ENCODE data around the gene CD274. TPM values are rescaled to one million over a fixed set of nuclear protein-coding genes. Genes with fewer than 3 reads are reported as not detected.

CD274 gene
- total RNA-seq, 2 donors from 2014 or later: 1.00 TPM; not detected in 1

DNA sequence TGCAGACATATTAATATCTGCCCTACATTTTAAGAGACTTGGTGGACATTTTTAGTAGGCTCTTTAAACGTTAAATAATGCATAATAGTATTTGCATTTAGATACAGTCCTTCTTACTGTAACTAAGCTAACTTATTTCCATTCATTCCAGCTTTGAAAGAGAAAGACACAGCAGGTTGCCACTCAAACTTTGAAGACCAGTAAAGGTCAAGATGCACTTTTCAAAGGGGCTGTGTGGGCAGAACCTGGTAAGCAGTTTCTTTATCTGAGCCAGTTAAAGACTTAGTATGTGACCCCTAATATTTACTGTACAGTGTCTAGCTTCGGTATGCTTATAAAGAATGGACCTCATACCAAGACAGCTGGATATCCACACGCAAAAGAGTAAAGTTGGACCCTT, 33.4 kb upstream of the CD274 start:
- no peak for DNase-seq
- H3K9me3 ChIP-seq (ENCODE audit: control insufficient read depth, low read length): no peaks in the 10 kb centered on the region
- 76 to 86% methylated on average over 2 of the region's 3 CpGs for WGBS, 2 experiments (ENCODE audit: insufficient coverage in 1 of 2, insufficient read length in 1 of 2)
- H3K9me3 Mint-ChIP-seq: peaks cover 3% of the 10 kb centered on the region
- H3K27ac ChIP-seq (ENCODE audit: low read depth, low read length): no peak overlapping the region
- no peaks in the 10 kb centered on the region for H3K27me3 ChIP-seq (ENCODE audit: control insufficient read depth, insufficient read depth, low read length, poor library complexity, severe bottlenecking)
- no peak for TF ChIP-seq CTCF (conservative IDR thresholded peaks at IDR 0.05)
- no peaks in the 10 kb centered on the region for H3K4me1 Mint-ChIP-seq
- H3K9ac ChIP-seq (ENCODE audit: extremely low read depth, low read length, poor library complexity, severe bottlenecking): no peak overlapping the region
- no peaks in the 10 kb centered on the region for H3K27me3 Mint-ChIP-seq (ENCODE audit: insufficient read depth)
- no peak overlapping the region for H3K4me3 Mint-ChIP-seq
- H3K4me3 ChIP-seq (ENCODE audit: low read length): no peak overlapping the region
- peaks cover 12% of the 10 kb centered on the region for H3K36me3 Mint-ChIP-seq (ENCODE audit: low read depth)
- H3K36me3 ChIP-seq (ENCODE audit: control insufficient read depth, insufficient read depth, low read length): no peaks in the 10 kb centered on the region
- H3K27ac Mint-ChIP-seq: no peak overlapping the region
- no peaks in the 10 kb centered on the region for H3K4me1 ChIP-seq (ENCODE audit: control insufficient read depth, insufficient read depth, low read length)

- Mint-ChIP-seq H3K36me3 (ENCODE audit: low read depth) (peaks cover 12% of the 10 kb centered on the region), H3K4me3 (no peak overlapping the region), H3K4me1 (no peaks in the 10 kb centered on the region), H3K27ac (no peak overlapping the region), H3K27me3 (ENCODE audit: insufficient read depth) (no peaks in the 10 kb centered on the region), H3K9me3 (no peaks in the 10 kb centered on the region)
- TF ChIP-seq CTCF (conservative IDR thresholded peaks at IDR 0.05): no peak
- Histone ChIP-seq H3K9me3 (ENCODE audit: control insufficient read depth, low read length) (no peaks in the 10 kb centered on the region), H3K9ac (ENCODE audit: extremely low read depth, low read length, poor library complexity, severe bottlenecking) (no peak overlapping the region), H3K27ac (ENCODE audit: low read depth, low read length) (no peak overlapping the region), H3K4me1 (ENCODE audit: control insufficient read depth, insufficient read depth, low read length) (no peaks in the 10 kb centered on the region), H3K4me3 (ENCODE audit: low read length) (no peak overlapping the region), H3K27me3 (ENCODE audit: control insufficient read depth, insufficient read depth, low read length, poor library complexity, severe bottlenecking) (no peaks in the 10 kb centered on the region), H3K36me3 (ENCODE audit: control insufficient read depth, insufficient read depth, low read length) (no peaks in the 10 kb centered on the region)
- DNase-seq: no peak
- 93 to 98% methylated on average over 18 to 20 of the region's 20 CpGs for WGBS, 2 experiments (ENCODE audit: insufficient coverage in 1 of 2, insufficient read length in 1 of 2)
These were observed 31.9 kb upstream of the CD274 start for GRCh38 chr9:5418481-5418880.

DNA sequence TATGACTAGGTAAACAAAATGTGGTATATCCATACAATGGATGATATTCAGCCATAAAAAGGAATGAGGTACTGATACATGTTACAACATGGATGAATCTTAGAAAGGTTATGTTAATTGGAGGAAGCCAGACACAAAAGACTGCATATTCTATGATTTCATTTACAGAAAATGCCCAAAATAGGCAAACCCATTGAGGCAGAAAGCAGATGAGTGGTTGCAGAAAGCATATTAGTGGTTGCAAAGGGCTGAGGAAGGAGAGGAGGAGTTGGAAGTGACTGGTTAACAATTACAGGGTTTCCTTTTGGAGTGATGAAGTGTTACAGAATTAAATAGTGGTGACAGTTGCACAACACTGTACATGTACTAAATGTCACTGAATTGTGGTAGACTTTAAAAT, 30.4 kb upstream of the CD274 start:
- Histone ChIP-seq H3K9ac (ENCODE audit: extremely low read depth, low read length, poor library complexity, severe bottlenecking) (no peak overlapping the region), H3K4me1 (ENCODE audit: control insufficient read depth, insufficient read depth, low read length) (no peaks in the 10 kb centered on the region), H3K4me3 (ENCODE audit: low read length) (no peak overlapping the region), H3K27ac (ENCODE audit: low read depth, low read length) (no peak overlapping the region), H3K36me3 (ENCODE audit: control insufficient read depth, insufficient read depth, low read length) (no peaks in the 10 kb centered on the region), H3K27me3 (ENCODE audit: control insufficient read depth, insufficient read depth, low read length, poor library complexity, severe bottlenecking) (no peaks in the 10 kb centered on the region), H3K9me3 (ENCODE audit: control insufficient read depth, low read length) (no peaks in the 10 kb centered on the region)
- Mint-ChIP-seq H3K9me3 (no peaks in the 10 kb centered on the region), H3K27ac (no peak overlapping the region), H3K36me3 (ENCODE audit: low read depth) (peaks cover 12% of the 10 kb centered on the region), H3K4me1 (no peaks in the 10 kb centered on the region), H3K4me3 (no peak overlapping the region), H3K27me3 (ENCODE audit: insufficient read depth) (no peaks in the 10 kb centered on the region)
- TF ChIP-seq CTCF (conservative IDR thresholded peaks at IDR 0.05): no peak
- no peak for DNase-seq

All from endodermal cell (in vitro differentiated cells).